ENCODE data around the gene LNX1. TPM values are rescaled to one million over a fixed set of nuclear protein-coding genes. Genes with fewer than 3 reads are reported as not detected.
A peak's percentile ranks its signal among the peaks of the same experiment; 100 is the strongest.

LNX1 gene
- total and polyA plus RNA-seq, 2 donors (not counting 1 experiment from before 2014, with no cell fraction given) = 0.48 to 1.3 TPM

DNA sequence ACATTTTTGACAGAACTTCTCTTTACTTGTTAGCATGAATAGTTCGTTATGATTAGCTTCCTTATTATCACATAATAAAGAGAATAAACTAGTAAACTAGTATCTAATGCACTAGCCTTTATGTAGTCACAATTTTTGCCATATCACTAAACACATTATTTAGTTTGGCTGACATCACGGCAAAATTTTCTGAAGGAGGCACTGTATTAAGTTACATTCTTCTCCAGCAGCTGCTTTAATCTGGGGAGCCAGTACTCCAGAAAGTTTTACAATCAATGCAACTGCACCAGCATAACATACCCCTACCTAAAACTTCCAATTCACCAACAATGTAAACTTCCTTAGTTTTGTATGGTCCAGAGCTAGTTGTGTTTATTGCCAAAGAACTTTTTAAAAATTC, 126.0 kb downstream of the LNX1 start:
- no peak for DNase-seq (ENCODE audit: low read depth in 2 of 2)
- Histone ChIP-seq H3K4me1 (ENCODE audit: control insufficient read depth, extremely low read depth, insufficient read depth, low read length) (no peaks in the 10 kb centered on the region), H3K4me2 (ENCODE audit: extremely low read depth, insufficient read depth, low read length) (no peak overlapping the region)

DNA sequence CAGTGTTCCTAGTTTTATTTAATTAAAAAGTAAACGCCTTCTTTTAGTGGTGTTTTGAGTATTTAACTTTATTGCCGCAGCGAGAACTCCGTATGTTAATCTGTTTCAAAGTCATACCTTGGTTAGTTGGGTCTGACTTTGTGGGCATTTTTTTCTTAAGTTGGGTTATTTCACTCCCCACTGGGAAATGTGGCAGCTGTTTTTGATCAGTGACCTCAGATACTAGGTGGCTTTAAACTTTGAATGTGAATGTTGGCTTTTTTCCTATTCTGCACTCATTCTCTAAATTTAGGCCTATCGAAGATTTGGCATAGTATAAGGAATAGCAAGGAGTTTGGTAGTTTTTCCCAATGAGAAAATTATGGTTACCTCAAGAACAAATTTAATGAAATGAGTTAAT, 127.9 kb downstream of the LNX1 start:
- H3K4me2 ChIP-seq (ENCODE audit: extremely low read depth, insufficient read depth, low read length) = no peak overlapping the region
- H3K4me1 ChIP-seq (ENCODE audit: control insufficient read depth, extremely low read depth, insufficient read depth, low read length) = no peaks in the 10 kb centered on the region
- TF ChIP-seq, protein P1, sequence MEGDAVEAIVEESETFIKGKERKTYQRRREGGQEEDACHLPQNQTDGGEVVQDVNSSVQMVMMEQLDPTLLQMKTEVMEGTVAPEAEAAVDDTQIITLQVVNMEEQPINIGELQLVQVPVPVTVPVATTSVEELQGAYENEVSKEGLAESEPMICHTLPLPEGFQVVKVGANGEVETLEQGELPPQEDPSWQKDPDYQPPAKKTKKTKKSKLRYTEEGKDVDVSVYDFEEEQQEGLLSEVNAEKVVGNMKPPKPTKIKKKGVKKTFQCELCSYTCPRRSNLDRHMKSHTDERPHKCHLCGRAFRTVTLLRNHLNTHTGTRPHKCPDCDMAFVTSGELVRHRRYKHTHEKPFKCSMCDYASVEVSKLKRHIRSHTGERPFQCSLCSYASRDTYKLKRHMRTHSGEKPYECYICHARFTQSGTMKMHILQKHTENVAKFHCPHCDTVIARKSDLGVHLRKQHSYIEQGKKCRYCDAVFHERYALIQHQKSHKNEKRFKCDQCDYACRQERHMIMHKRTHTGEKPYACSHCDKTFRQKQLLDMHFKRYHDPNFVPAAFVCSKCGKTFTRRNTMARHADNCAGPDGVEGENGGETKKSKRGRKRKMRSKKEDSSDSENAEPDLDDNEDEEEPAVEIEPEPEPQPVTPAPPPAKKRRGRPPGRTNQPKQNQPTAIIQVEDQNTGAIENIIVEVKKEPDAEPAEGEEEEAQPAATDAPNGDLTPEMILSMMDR (conservative IDR thresholded peaks at IDR 0.05 in 1 of 2, IDR thresholded peaks at IDR 0.05 in 1 of 2; ENCODE audit: low read depth in 1 of 2, low read length in 2 of 2) = no peak
- no peak for TF ChIP-seq EZH2 (IDR thresholded peaks at IDR 0.05; ENCODE audit: low read length, missing control alignments)
- peaks cover 2% of the 10 kb centered on the region for H3K36me3 ChIP-seq (ENCODE audit: control insufficient read depth, insufficient read depth, low read length)
- DNase-seq (ENCODE audit: low read depth in 2 of 2) = no peak
- H2AFZ ChIP-seq (ENCODE audit: low read length) = no peak overlapping the region
- no peak overlapping the region for H3K27ac ChIP-seq (ENCODE audit: insufficient read depth, low read length)
- H3K9me3 ChIP-seq (ENCODE audit: control insufficient read depth, insufficient read depth, low read depth, low read length) = no peaks in the 10 kb centered on the region
- no peak overlapping the region for H3K4me3 ChIP-seq (replicated peaks in 1 of 4; ENCODE audit: control extremely low read depth in 1 of 4, insufficient read depth in 1 of 4, low read depth in 3 of 4, low read length in 4 of 4)
- no peaks in the 10 kb centered on the region for H4K20me1 ChIP-seq (ENCODE audit: control insufficient read depth, extremely low read depth, insufficient read depth, low read length)
- H3K27me3 ChIP-seq (ENCODE audit: control insufficient read depth, insufficient read depth, low read length) = no peaks in the 10 kb centered on the region
- H3K9ac ChIP-seq (ENCODE audit: insufficient read depth, low read length) = no peak overlapping the region
- H3K79me2 ChIP-seq (ENCODE audit: control insufficient read depth, insufficient read depth, low read length) = no peaks in the 10 kb centered on the region

More for the DNA sequence above, 126.0 kb downstream of the LNX1 start:
- Histone ChIP-seq H3K27me3 (ENCODE audit: control insufficient read depth, insufficient read depth, low read length) (no peaks in the 10 kb centered on the region), H3K27ac (ENCODE audit: insufficient read depth, low read length) (no peak overlapping the region), H3K9me3 (ENCODE audit: control insufficient read depth, insufficient read depth, low read depth, low read length) (no peaks in the 10 kb centered on the region), H4K20me1 (ENCODE audit: control insufficient read depth, extremely low read depth, insufficient read depth, low read length) (no peaks in the 10 kb centered on the region), H3K79me2 (ENCODE audit: control insufficient read depth, insufficient read depth, low read length) (no peaks in the 10 kb centered on the region), H2AFZ (ENCODE audit: low read length) (no peak overlapping the region), H3K4me3 (replicated peaks in 1 of 4; ENCODE audit: control extremely low read depth in 1 of 4, insufficient read depth in 1 of 4, low read depth in 3 of 4, low read length in 4 of 4) (no peak overlapping the region), H3K9ac (ENCODE audit: insufficient read depth, low read length) (no peak overlapping the region), H3K36me3 (ENCODE audit: control insufficient read depth, insufficient read depth, low read length) (peaks cover 2% of the 10 kb centered on the region)
- no peak for TF ChIP-seq EZH2 (IDR thresholded peaks at IDR 0.05; ENCODE audit: low read length, missing control alignments)
- TF ChIP-seq, protein P1 (conservative IDR thresholded peaks at IDR 0.05 in 1 of 2, IDR thresholded peaks at IDR 0.05 in 1 of 2; ENCODE audit: low read depth in 1 of 2, low read length in 2 of 2) = no peak

DNA sequence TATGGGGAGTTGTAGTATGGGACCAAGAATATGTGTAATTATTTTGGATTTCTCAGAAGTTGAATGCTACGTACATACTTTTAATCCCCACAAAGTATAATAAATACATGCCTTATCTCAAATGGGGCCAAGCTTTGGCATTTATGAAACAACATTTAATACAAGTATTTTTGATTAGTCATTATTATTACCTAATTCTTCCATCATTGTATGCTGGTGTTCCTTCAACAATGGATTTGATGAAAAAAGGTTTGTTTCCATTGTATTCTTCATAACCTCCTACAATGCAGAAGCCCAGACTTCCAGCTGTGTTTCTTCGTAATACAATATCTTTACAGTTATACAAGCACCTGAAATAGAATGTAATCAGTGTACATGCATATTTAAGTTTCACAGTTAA, 130.0 kb downstream of the LNX1 start:
- peak in 1 of 2 donors; percentile 33 for DNase-seq (ENCODE audit: low read depth in 2 of 2)
- H3K36me3 ChIP-seq (ENCODE audit: control insufficient read depth, insufficient read depth, low read length) = peaks cover 4% of the 10 kb centered on the region
- H3K9me3 ChIP-seq (ENCODE audit: control insufficient read depth, insufficient read depth, low read depth, low read length) = no peaks in the 10 kb centered on the region

More for the DNA sequence above, 130.0 kb downstream of the LNX1 start:
- no peaks in the 10 kb centered on the region for H3K4me1 ChIP-seq (ENCODE audit: control insufficient read depth, extremely low read depth, insufficient read depth, low read length)
- H3K27me3 ChIP-seq (ENCODE audit: control insufficient read depth, insufficient read depth, low read length) = no peaks in the 10 kb centered on the region
- H3K79me2 ChIP-seq (ENCODE audit: control insufficient read depth, insufficient read depth, low read length) = no peaks in the 10 kb centered on the region
- no peak overlapping the region for H3K27ac ChIP-seq (ENCODE audit: insufficient read depth, low read length)
- H3K4me2 ChIP-seq (ENCODE audit: extremely low read depth, insufficient read depth, low read length) = no peak overlapping the region
- no peaks in the 10 kb centered on the region for H4K20me1 ChIP-seq (ENCODE audit: control insufficient read depth, extremely low read depth, insufficient read depth, low read length)
- no peak overlapping the region for H3K9ac ChIP-seq (ENCODE audit: insufficient read depth, low read length)
- no peak overlapping the region for H2AFZ ChIP-seq (ENCODE audit: low read length)
- no peak for TF ChIP-seq EZH2 (IDR thresholded peaks at IDR 0.05; ENCODE audit: low read length, missing control alignments)
- TF ChIP-seq, protein P1 (conservative IDR thresholded peaks at IDR 0.05 in 1 of 2, IDR thresholded peaks at IDR 0.05 in 1 of 2; ENCODE audit: low read depth in 1 of 2, low read length in 2 of 2) = no peak
- no peak overlapping the region for H3K4me3 ChIP-seq (replicated peaks in 1 of 4; ENCODE audit: control extremely low read depth in 1 of 4, insufficient read depth in 1 of 4, low read depth in 3 of 4, low read length in 4 of 4)

All from fibroblast of lung (primary cell).